Gastrocnemius medialis (tissue), 4 donors: ENCODE measurements around the gene ROBO1.

Experiments used
- CTCF ChIP-seq, 5 experiments: fragments of 450-650 bp in 3 of 5; fragments of 200-600 bp in 2 of 5; sonication (generic) in 2 of 5; IDR thresholded peaks in 4 of 5; conservative IDR thresholded peaks in 1 of 5; 1 replicate in 4 of 5; 2 replicates in 1 of 5; pipeline ENCODE4 v1.5.1; 2016 to 2019; ENCODE audit warnings: antibody characterized with exemption in 5 of 5, mild to moderate bottlenecking in 3 of 5, moderate library complexity in 3 of 5
- POLR2A ChIP-seq, 2 donors: fragments of 450-650 bp; IDR thresholded peaks; one replicate each; pipeline ENCODE4 v1.6.1; 2017; ENCODE audit warnings: antibody characterized with exemption in 2 of 2, mild to moderate bottlenecking in 2 of 2, moderate library complexity in 2 of 2

- TF ChIP-seq CTCF (IDR thresholded peaks at IDR 0.05 in 4 of 5, conservative IDR thresholded peaks at IDR 0.05 in 1 of 5) (no peak), POLR2A (IDR thresholded peaks at IDR 0.05) (no peak)
These were observed 251.0 kb downstream of the ROBO1 start for GRCh38 chr3:79516795-79517194.
